ENCODE data around the gene GGT7. TPM values are rescaled to one million over a fixed set of nuclear protein-coding genes. Genes with fewer than 3 reads are reported as not detected.
A peak's percentile ranks its signal among the peaks of the same experiment; 100 is the strongest.

Gene GGT7
- total and polyA plus RNA-seq, 4 donors: 9.4 to 22.7 (median 12.5) TPM

GRCh38 chr20:34896086-34896621 is 23.5 kb upstream of the GGT7 start:
- H3K9me3 ChIP-seq (ENCODE audit: control insufficient read depth in 4 of 4, insufficient read depth in 3 of 4, low read length in 3 of 4): no peaks in the 10 kb centered on the region
- DNase-seq (no peak), ATAC-seq (ENCODE audit: insufficient read depth, low FRiP score) (no peak)
- H3K27ac ChIP-seq (ENCODE audit: low read depth in 1 of 2, low read length in 1 of 2): peak overlapping the region; percentile 32 to 48
- H3K27me3 ChIP-seq (ENCODE audit: control insufficient read depth in 3 of 3, insufficient read depth in 3 of 3, low read length in 2 of 3): no peaks in the 10 kb centered on the region
- no peak overlapping the region for H3K4me3 ChIP-seq
- TF ChIP-seq CTCF (IDR thresholded peaks at IDR 0.05; ENCODE audit: control extremely low read depth, extremely low read depth): no peak
- H3K9ac ChIP-seq (ENCODE audit: insufficient read depth in 1 of 2, low read length in 2 of 2): no peak overlapping the region
- H3K4me1 ChIP-seq (ENCODE audit: control insufficient read depth in 5 of 5, insufficient read depth in 5 of 5, low read length in 5 of 5): peaks cover 0 to 9% (median 0%) of the 10 kb centered on the region in 5 donors
- WGBS, 2 donors: 38 to 69% methylated on average over 1 of the region's 1 CpG
- H3K36me3 ChIP-seq (ENCODE audit: control insufficient read depth in 4 of 4, insufficient read depth in 4 of 4, low read length in 4 of 4): peaks cover 0 to 2% (median 1%) of the 10 kb centered on the region in 4 donors

- Histone ChIP-seq H3K27me3 (ENCODE audit: control insufficient read depth in 3 of 3, insufficient read depth in 3 of 3, low read length in 2 of 3) (no peaks in the 10 kb centered on the region), H3K36me3 (ENCODE audit: control insufficient read depth in 4 of 4, insufficient read depth in 4 of 4, low read length in 4 of 4) (peaks cover 0 to 2% (median 1%) of the 10 kb centered on the region in 4 donors), H3K4me3 (no peak overlapping the region), H3K9me3 (ENCODE audit: control insufficient read depth in 4 of 4, insufficient read depth in 3 of 4, low read length in 3 of 4) (no peaks in the 10 kb centered on the region), H3K4me1 (ENCODE audit: control insufficient read depth in 5 of 5, insufficient read depth in 5 of 5, low read length in 5 of 5) (peaks cover 0 to 14% (median 0%) of the 10 kb centered on the region in 5 donors), H3K9ac (ENCODE audit: insufficient read depth in 1 of 2, low read length in 2 of 2) (no peak overlapping the region), H3K27ac (ENCODE audit: low read depth in 1 of 2, low read length in 1 of 2) (no peak overlapping the region)
- no peak for DNase-seq
- no peak for ATAC-seq (ENCODE audit: insufficient read depth, low FRiP score)
- WGBS, 2 donors: 62 to 81% methylated on average over 3 of the region's 3 CpGs
- no peak for TF ChIP-seq CTCF (IDR thresholded peaks at IDR 0.05; ENCODE audit: control extremely low read depth, extremely low read depth)
These were observed 22.8 kb upstream of the GGT7 start for GRCh38 chr20:34895465-34895864.

- WGBS, 2 donors: 32 to 59% methylated on average over 1 of the region's 1 CpG
- H3K36me3 ChIP-seq (ENCODE audit: control insufficient read depth in 4 of 4, insufficient read depth in 4 of 4, low read length in 4 of 4): peaks cover 0 to 2% (median 1%) of the 10 kb centered on the region in 4 donors
- DNase-seq (no peak), ATAC-seq (ENCODE audit: insufficient read depth, low FRiP score) (no peak)
- H3K27ac ChIP-seq (ENCODE audit: low read depth in 1 of 2, low read length in 1 of 2): no peak overlapping the region
- no peak for TF ChIP-seq CTCF (IDR thresholded peaks at IDR 0.05; ENCODE audit: control extremely low read depth, extremely low read depth)
- H3K9ac ChIP-seq (ENCODE audit: insufficient read depth in 1 of 2, low read length in 2 of 2): no peak overlapping the region
- no peaks in the 10 kb centered on the region for H3K9me3 ChIP-seq (ENCODE audit: control insufficient read depth in 4 of 4, insufficient read depth in 3 of 4, low read length in 3 of 4)
- peaks cover 0 to 20% (median 0%) of the 10 kb centered on the region in 5 donors for H3K4me1 ChIP-seq (ENCODE audit: control insufficient read depth in 5 of 5, insufficient read depth in 5 of 5, low read length in 5 of 5)
- H3K4me3 ChIP-seq: no peak overlapping the region
- H3K27me3 ChIP-seq (ENCODE audit: control insufficient read depth in 3 of 3, insufficient read depth in 3 of 3, low read length in 2 of 3): no peaks in the 10 kb centered on the region
These were observed 22.1 kb upstream of the GGT7 start for GRCh38 chr20:34894723-34895122.

GRCh38 chr20:34892671-34893070 is 20.0 kb upstream of the GGT7 start:
- no peak for TF ChIP-seq CTCF (IDR thresholded peaks at IDR 0.05; ENCODE audit: control extremely low read depth, extremely low read depth)
- peaks cover 0 to 20% (median 0%) of the 10 kb centered on the region in 5 donors for H3K4me1 ChIP-seq (ENCODE audit: control insufficient read depth in 5 of 5, insufficient read depth in 5 of 5, low read length in 5 of 5)
- H3K9ac ChIP-seq (ENCODE audit: insufficient read depth in 1 of 2, low read length in 2 of 2): no peak overlapping the region
- H3K36me3 ChIP-seq (ENCODE audit: control insufficient read depth in 4 of 4, insufficient read depth in 4 of 4, low read length in 4 of 4): peaks cover 0 to 2% (median 1%) of the 10 kb centered on the region in 4 donors
- no peaks in the 10 kb centered on the region for H3K9me3 ChIP-seq (ENCODE audit: control insufficient read depth in 4 of 4, insufficient read depth in 3 of 4, low read length in 3 of 4)
- ATAC-seq (ENCODE audit: insufficient read depth, low FRiP score) (no peak), DNase-seq (no peak)
- WGBS, 2 donors: 67 to 87% methylated on average over 2 of the region's 2 CpGs
- H3K27me3 ChIP-seq (ENCODE audit: control insufficient read depth in 3 of 3, insufficient read depth in 3 of 3, low read length in 2 of 3): no peaks in the 10 kb centered on the region
- H3K27ac ChIP-seq (ENCODE audit: low read depth in 1 of 2, low read length in 1 of 2): no peak overlapping the region
- H3K4me3 ChIP-seq: no peak overlapping the region
